IMR-90 (cell line): ENCODE results near the gene KPTN. TPM values are rescaled to one million over a fixed set of nuclear protein-coding genes. Genes with fewer than 3 reads are reported as not detected.

Experiments used
- ATAC-seq: fragments of 200-7000 bp; cut with Tn5 transposase; 2 replicates; pipeline ENCODE4 v1.9.1; 2020; ENCODE audit warnings: low read depth, mild to moderate bottlenecking, moderate library complexity
- BruUV-seq: library from RNA; stranded (reverse); fragments of 400-500 nt; replicated peaks from 2 replicates; lab custom pipeline; 2021; lab: Mats Ljungman, UMichigan
- CTCF ChIA-PET: fragments of 300-600 bp; formaldehyde crosslinking; extraction: SDS; loops from one replicate; lab custom pipeline; 2021; ENCODE audit warnings: antibody characterized with exemption; lab: Yijun Ruan, JAX
- POLR2A ChIA-PET: fragments of 300-600 bp; sonication (Branson Sonifier 250); formaldehyde crosslinking; loops from one replicate; lab custom pipeline; 2022; ENCODE audit warnings: antibody characterized with exemption; ENCODE audit not compliant: unreplicated experiment; lab: Charles Lee
- DNase-seq: peaks from one replicate; pipeline ENCODE4 v3.0.0; 2013
- H2AFZ ChIP-seq: replicated peaks from 2 replicates; pipeline ENCODE3; 2013; ENCODE audit warnings: low read length, mild to moderate bottlenecking; ENCODE audit not compliant: poor library complexity
- H2AK5ac ChIP-seq: 2 replicates; pipeline ENCODE4 v1.6.1; 2013; ENCODE audit warnings: low read depth, low read length, inconsistent platforms
- H2AK9ac ChIP-seq: replicated peaks from 2 replicates; pipeline ENCODE3; 2013; ENCODE audit warnings: mild to moderate bottlenecking, low read depth, low read length, moderate library complexity; ENCODE audit not compliant: poor library complexity
- H2BK120ac ChIP-seq: 2 replicates; pipeline ENCODE4 v1.6.1; 2013; ENCODE audit warnings: low read depth, low read length, inconsistent platforms
- H2BK15ac ChIP-seq: 3 replicates; pipeline ENCODE4 v1.6.1; 2013; ENCODE audit warnings: low read depth, low read length, inconsistent platforms
- H2BK20ac ChIP-seq: 2 replicates; pipeline ENCODE4 v1.6.1; 2013; ENCODE audit warnings: low read depth, mild to moderate bottlenecking, inconsistent platforms, low read length, moderate library complexity
- H2BK5ac ChIP-seq: 2 replicates; pipeline ENCODE4 v1.6.1; 2013; ENCODE audit warnings: mild to moderate bottlenecking, low read depth, low read length, inconsistent platforms; ENCODE audit not compliant: poor library complexity, severe bottlenecking
- H3K14ac ChIP-seq: replicated peaks from 2 replicates; pipeline ENCODE4 v1.6.1; 2013; ENCODE audit warnings: low read depth, low read length, inconsistent platforms
- H3K18ac ChIP-seq: 2 replicates; pipeline ENCODE4 v1.6.1; 2013; ENCODE audit warnings: low read depth, low read length, control low read depth
- H3K23ac ChIP-seq: 2 replicates; pipeline ENCODE4 v1.6.1; 2013; ENCODE audit warnings: low read depth, low read length, inconsistent platforms
- H3K27ac ChIP-seq: 2 replicates; pipeline ENCODE4 v1.5.1; 2013; ENCODE audit warnings: mild to moderate bottlenecking, control low read depth, low read length; ENCODE audit not compliant: insufficient read depth
- H3K27me3 ChIP-seq: 2 replicates; pipeline ENCODE4 v1.6.1; 2013; ENCODE audit warnings: low read length; ENCODE audit not compliant: control insufficient read depth, insufficient read depth
- H3K36me3 ChIP-seq: 2 replicates; pipeline ENCODE4 v1.6.1; 2013; ENCODE audit warnings: low read length, mixed read lengths; ENCODE audit not compliant: control insufficient read depth, insufficient read depth
- H3K4ac ChIP-seq: 2 replicates; pipeline ENCODE4 v1.6.1; 2013; ENCODE audit warnings: low read depth, low read length, inconsistent platforms
- H3K4me1 ChIP-seq: 2 replicates; pipeline ENCODE4 v1.6.1; 2013; ENCODE audit warnings: low read length, mixed read lengths; ENCODE audit not compliant: control insufficient read depth, insufficient read depth
- H3K4me2 ChIP-seq: 2 replicates; pipeline ENCODE4 v1.6.1; 2013; ENCODE audit warnings: low read depth, mild to moderate bottlenecking, control low read depth, low read length, moderate library complexity
- H3K4me3 ChIP-seq: 2 replicates; pipeline ENCODE4 v1.5.1; 2013; ENCODE audit warnings: low read depth, mild to moderate bottlenecking, control low read depth, low read length, moderate library complexity; ENCODE audit not compliant: insufficient read depth
- H3K56ac ChIP-seq: 2 replicates; pipeline ENCODE4 v1.6.1; 2013; ENCODE audit warnings: low read length, inconsistent platforms; ENCODE audit not compliant: insufficient read depth; ENCODE audit errors: extremely low read depth
- H3K79me1 ChIP-seq, 2 experiments: 2 replicates each; pipeline ENCODE4 v1.6.1; 2013; ENCODE audit warnings: low read length in 2 of 2, inconsistent platforms in 1 of 2, low read depth in 1 of 2
- H3K9ac ChIP-seq: 2 replicates; pipeline ENCODE4 v1.6.1; 2013; ENCODE audit warnings: low read depth, low read length, control low read depth
- H3K9me1 ChIP-seq: 2 replicates; pipeline ENCODE4 v1.6.1; 2013; ENCODE audit warnings: low read length, inconsistent platforms; ENCODE audit not compliant: insufficient read depth
- H3K9me3 ChIP-seq: 2 replicates; pipeline ENCODE4 v1.6.1; 2013; ENCODE audit warnings: low read length; ENCODE audit not compliant: control insufficient read depth, insufficient read depth
- H4K20me1 ChIP-seq: 2 replicates; pipeline ENCODE4 v1.6.1; 2013; ENCODE audit warnings: low read length, inconsistent platforms; ENCODE audit not compliant: insufficient read depth
- H4K5ac ChIP-seq: 2 replicates; pipeline ENCODE4 v1.6.1; 2013; ENCODE audit warnings: mild to moderate bottlenecking, low read depth, low read length, control low read depth
- H4K8ac ChIP-seq, 2 experiments: 2 replicates each; pipeline ENCODE4 v1.6.1; 2013; ENCODE audit warnings: low read depth in 2 of 2, low read length in 2 of 2, control low read depth in 1 of 2, inconsistent platforms in 1 of 2
- H4K91ac ChIP-seq: 2 replicates; pipeline ENCODE4 v1.6.1; 2013; ENCODE audit warnings: low read depth, low read length, inconsistent platforms; ENCODE audit not compliant: insufficient read depth
- BHLHE40 ChIP-seq: fragments of 150-350 bp; IDR thresholded peaks from 2 replicates; pipeline ENCODE4 v1.6.1; 2016; ENCODE audit warnings: mild to moderate bottlenecking, low read depth, low read length
- CEBPB ChIP-seq: IDR thresholded peaks from 2 replicates; pipeline ENCODE4 v1.6.1; 2012; ENCODE audit warnings: low read depth, low read length, improper control_type of control experiment
- CHD1 ChIP-seq: IDR thresholded peaks from 2 replicates; pipeline ENCODE4 v1.6.1; 2012; ENCODE audit warnings: low read depth, low read length, improper control_type of control experiment
- FOS ChIP-seq: fragments of 150-350 bp; IDR thresholded peaks from 2 replicates; pipeline ENCODE4 v1.6.1; 2016; ENCODE audit warnings: low read depth, low read length
- MAFK ChIP-seq: IDR thresholded peaks from 2 replicates; pipeline ENCODE4 v1.6.1; 2012; ENCODE audit warnings: low read depth, low read length, improper control_type of control experiment
- MAZ ChIP-seq: IDR thresholded peaks from 2 replicates; pipeline ENCODE4 v1.6.1; 2012; ENCODE audit warnings: low read depth, mild to moderate bottlenecking, low read length, improper control_type of control experiment, moderate library complexity, borderline replicate concordance
- MXI1 ChIP-seq: IDR thresholded peaks from 2 replicates; pipeline ENCODE4 v1.6.1; 2012; ENCODE audit warnings: low read depth, mild to moderate bottlenecking, low read length, moderate library complexity, borderline replicate concordance
- NFE2L2 ChIP-seq: fragments of 150-350 bp; IDR thresholded peaks from 2 replicates; pipeline ENCODE4 v1.6.1; 2016; ENCODE audit warnings: low read depth, mild to moderate bottlenecking, low read length
- POLR2A ChIP-seq: IDR thresholded peaks from 2 replicates; pipeline ENCODE4 v1.6.1; 2012; ENCODE audit warnings: mild to moderate bottlenecking, low read depth, low read length
- RAD21 ChIP-seq: IDR thresholded peaks from 2 replicates; pipeline ENCODE4 v1.6.1; 2012; ENCODE audit warnings: low read length, improper control_type of control experiment
- RCOR1 ChIP-seq: IDR thresholded peaks from 2 replicates; pipeline ENCODE4 v1.6.1; 2012; ENCODE audit warnings: mild to moderate bottlenecking, low read length, improper control_type of control experiment; ENCODE audit not compliant: insufficient replicate concordance
- RFX5 ChIP-seq: IDR thresholded peaks from 2 replicates; pipeline ENCODE4 v1.8.0; 2012; ENCODE audit warnings: low read depth, mild to moderate bottlenecking, low read length, moderate library complexity
- SMC3 ChIP-seq: fragments of 150-350 bp; IDR thresholded peaks from 2 replicates; pipeline ENCODE4 v1.6.1; 2016; ENCODE audit warnings: low read depth, mild to moderate bottlenecking, antibody characterized with exemption, low read length, moderate library complexity
- USF2 ChIP-seq: fragments of 150-350 bp; IDR thresholded peaks from 2 replicates; pipeline ENCODE4 v1.6.1; 2017; ENCODE audit warnings: mild to moderate bottlenecking, antibody characterized with exemption, low read length, low read depth
- WGBS, 2 experiments: methylation state at CpG; one replicate each; pipeline versions ENCODE4 v1.1.5 to v1.1.7; 2013; ENCODE audit warnings: missing lambda C conversion rate in 2 of 2; ENCODE audit not compliant: insufficient read length in 1 of 2; ENCODE audit errors: extremely low coverage in 2 of 2; 5-methylcytosine and 5-hydroxymethylcytosine counted together
- dilution Hi-C: fragments of 300-500 bp; cut with HindIII; formaldehyde crosslinking; loops from one replicate; pipeline ENCODE4 v1.14.3; 2018; ENCODE audit warnings: low sequenced_read_pairs; ENCODE audit not compliant: unreplicated experiment
- in situ Hi-C: fragments of 300-500 bp; cut with MboI; formaldehyde crosslinking; loops from 3 replicates; pipeline ENCODE4 v1.14.3; 2019; ENCODE audit warnings: low sequenced_read_pairs, inconsistent platforms, mixed read lengths
- intact Hi-C: fragments of 100-400 bp; cut with micrococcal nuclease; formaldehyde crosslinking; loops from 2 replicates; pipeline ENCODE4 v1.10.0; 2022
- polyA plus RNA-seq, 3 experiments: library from polyadenylated mRNA; depleted of rRNA; stranded (reverse); fragments of >200 nt; gene quantifications; 2 replicates each; pipeline ENCODE4 v1.2.3, GENCODE V29; 2012; ENCODE audit warnings: low replicate concordance in 1 of 3
- total RNA-seq: library from RNA; depleted of rRNA; stranded (reverse); fragments of >200 nt; gene quantifications from 2 replicates; pipeline ENCODE4 v1.2.3, GENCODE V29; 2012
- TF ChIP-seq, protein P1 (sequence below): conservative IDR thresholded peaks from 2 replicates; pipeline ENCODE4 v1.5.1; 2012; ENCODE audit warnings: mild to moderate bottlenecking, low read depth, low read length, improper control_type of control experiment
- TF ChIP-seq, protein P2 (sequence below): fragments of 150-350 bp; IDR thresholded peaks from 2 replicates; pipeline ENCODE4 v1.6.1; 2016; ENCODE audit warnings: low read depth, mild to moderate bottlenecking, low read length, moderate library complexity, borderline replicate concordance

KPTN gene
- total and polyA plus RNA-seq, 2 of the 4 experiments (the other 2 are of a cell fraction), result 4.1 to 15.4 TPM

DNA sequence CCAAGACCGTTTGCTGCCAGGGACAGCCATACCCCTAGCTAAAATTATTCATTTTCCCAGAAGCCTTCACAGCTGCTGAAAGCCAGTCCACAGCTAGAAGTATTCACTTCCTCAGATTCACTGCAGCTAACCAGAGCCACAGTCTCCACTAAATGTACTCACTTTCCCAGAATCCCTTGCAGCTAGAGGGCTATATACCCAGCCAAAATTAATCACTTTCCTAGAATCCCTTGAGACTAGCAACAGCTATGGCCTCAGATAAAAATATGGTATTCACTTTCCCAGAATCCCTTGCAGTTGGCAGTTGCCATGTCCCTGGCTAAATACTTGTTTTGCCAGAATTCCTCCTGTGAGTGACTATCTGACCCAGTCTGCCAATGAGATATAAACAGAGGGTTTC is 50.9 kb downstream of the KPTN start:
- Histone ChIP-seq H3K56ac (no peak overlapping the region), H2AK5ac (no peak overlapping the region), H3K4me1 (peaks cover 3% of the 10 kb centered on the region; the same call in 1 of the 2 replicates), H3K4me3 (no peak overlapping the region), H3K18ac (no peak overlapping the region), H3K9me1 (peaks cover 7% of the 10 kb centered on the region; the same call in 1 of the 2 replicates), H3K9me3 (no peaks in the 10 kb centered on the region), H4K20me1 (peaks cover under 1% of the 10 kb centered on the region; the same call in 1 of the 2 replicates), H4K91ac (no peak overlapping the region), H2AFZ (no peak overlapping the region), H3K27me3 (peaks cover 3% of the 10 kb centered on the region; the same call in 1 of the 2 replicates), H2BK5ac (no peak overlapping the region), H3K9ac (no peak overlapping the region), H2BK20ac (no peak overlapping the region), H3K4me2 (no peak overlapping the region), H3K36me3 (no peaks in the 10 kb centered on the region), H2BK15ac (no peak overlapping the region), H3K23ac (no peak overlapping the region), H3K79me1 (no peaks in the 10 kb centered on the region), H4K8ac (no peak overlapping the region), H3K4ac (no peak overlapping the region), H3K14ac (no peak overlapping the region), H2AK9ac (no peak overlapping the region), H4K5ac (no peak overlapping the region), H3K27ac (no peak overlapping the region), H2BK120ac (no peak overlapping the region)
- WGBS, 2 experiments, result no CpG with 5 or more reads among the region's 1 CpG
- dilution Hi-C loops (no loop called here), intact Hi-C loops (no loop called here), in situ Hi-C loops (loop anchor here (10.0 kb wide), 1 partner anchor 352 kb away; no protein-coding TSS in a partner anchor)
- CTCF ChIA-PET, result interaction anchor here (1.0 to 2.2 kb wide), 2 partner anchors 50 to 274 kb away, joined by 5 to 10 read pairs; partner anchors contain the start of gene KPTN
- no peak for TF ChIP-seq SMC3
- TF ChIP-seq, protein P1, sequence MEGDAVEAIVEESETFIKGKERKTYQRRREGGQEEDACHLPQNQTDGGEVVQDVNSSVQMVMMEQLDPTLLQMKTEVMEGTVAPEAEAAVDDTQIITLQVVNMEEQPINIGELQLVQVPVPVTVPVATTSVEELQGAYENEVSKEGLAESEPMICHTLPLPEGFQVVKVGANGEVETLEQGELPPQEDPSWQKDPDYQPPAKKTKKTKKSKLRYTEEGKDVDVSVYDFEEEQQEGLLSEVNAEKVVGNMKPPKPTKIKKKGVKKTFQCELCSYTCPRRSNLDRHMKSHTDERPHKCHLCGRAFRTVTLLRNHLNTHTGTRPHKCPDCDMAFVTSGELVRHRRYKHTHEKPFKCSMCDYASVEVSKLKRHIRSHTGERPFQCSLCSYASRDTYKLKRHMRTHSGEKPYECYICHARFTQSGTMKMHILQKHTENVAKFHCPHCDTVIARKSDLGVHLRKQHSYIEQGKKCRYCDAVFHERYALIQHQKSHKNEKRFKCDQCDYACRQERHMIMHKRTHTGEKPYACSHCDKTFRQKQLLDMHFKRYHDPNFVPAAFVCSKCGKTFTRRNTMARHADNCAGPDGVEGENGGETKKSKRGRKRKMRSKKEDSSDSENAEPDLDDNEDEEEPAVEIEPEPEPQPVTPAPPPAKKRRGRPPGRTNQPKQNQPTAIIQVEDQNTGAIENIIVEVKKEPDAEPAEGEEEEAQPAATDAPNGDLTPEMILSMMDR, result no peak
- TF ChIP-seq RAD21, result no peak
- TF ChIP-seq USF2, result no peak
- no peak for TF ChIP-seq MAFK
- TF ChIP-seq MAZ, result no peak
- TF ChIP-seq, protein P2, sequence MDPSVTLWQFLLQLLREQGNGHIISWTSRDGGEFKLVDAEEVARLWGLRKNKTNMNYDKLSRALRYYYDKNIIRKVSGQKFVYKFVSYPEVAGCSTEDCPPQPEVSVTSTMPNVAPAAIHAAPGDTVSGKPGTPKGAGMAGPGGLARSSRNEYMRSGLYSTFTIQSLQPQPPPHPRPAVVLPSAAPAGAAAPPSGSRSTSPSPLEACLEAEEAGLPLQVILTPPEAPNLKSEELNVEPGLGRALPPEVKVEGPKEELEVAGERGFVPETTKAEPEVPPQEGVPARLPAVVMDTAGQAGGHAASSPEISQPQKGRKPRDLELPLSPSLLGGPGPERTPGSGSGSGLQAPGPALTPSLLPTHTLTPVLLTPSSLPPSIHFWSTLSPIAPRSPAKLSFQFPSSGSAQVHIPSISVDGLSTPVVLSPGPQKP, result no peak
- no peak for TF ChIP-seq POLR2A
- TF ChIP-seq FOS, result no peak
- no peak for TF ChIP-seq NFE2L2
- no peak for TF ChIP-seq CHD1
- TF ChIP-seq RFX5, result no peak
- no peak for TF ChIP-seq MXI1
- TF ChIP-seq BHLHE40, result no peak
- no peak for TF ChIP-seq CEBPB
- no peak for TF ChIP-seq RCOR1
- no TSS peak for BruUV-seq
- no peak for DNase-seq
- POLR2A ChIA-PET, result no interaction called here
- no peak for ATAC-seq
